Activated CD8-positive, alpha-beta memory T cell treated with anti-CD3 and anti-CD28 coated beads, Interleukin-2, amount 50 U/mL, for 1 hour (primary cell): Measurements from ENCODE around the gene SPATA2.
"Not testable (repeated sequence)": the region's sequence is repeated elsewhere in the genome, so short reads cannot be mapped to it uniquely, and the experiment has no call there.

Experiments
- DNase-seq: peaks from one replicate; pipeline ENCODE4 v3.0.0-alpha.2; 2020; ENCODE audit errors: extremely low read depth

Gene SPATA2

GRCh38 chr20:49901588-49901987, 13.7 kb downstream of the SPATA2 start:
- no peak for DNase-seq

DNA sequence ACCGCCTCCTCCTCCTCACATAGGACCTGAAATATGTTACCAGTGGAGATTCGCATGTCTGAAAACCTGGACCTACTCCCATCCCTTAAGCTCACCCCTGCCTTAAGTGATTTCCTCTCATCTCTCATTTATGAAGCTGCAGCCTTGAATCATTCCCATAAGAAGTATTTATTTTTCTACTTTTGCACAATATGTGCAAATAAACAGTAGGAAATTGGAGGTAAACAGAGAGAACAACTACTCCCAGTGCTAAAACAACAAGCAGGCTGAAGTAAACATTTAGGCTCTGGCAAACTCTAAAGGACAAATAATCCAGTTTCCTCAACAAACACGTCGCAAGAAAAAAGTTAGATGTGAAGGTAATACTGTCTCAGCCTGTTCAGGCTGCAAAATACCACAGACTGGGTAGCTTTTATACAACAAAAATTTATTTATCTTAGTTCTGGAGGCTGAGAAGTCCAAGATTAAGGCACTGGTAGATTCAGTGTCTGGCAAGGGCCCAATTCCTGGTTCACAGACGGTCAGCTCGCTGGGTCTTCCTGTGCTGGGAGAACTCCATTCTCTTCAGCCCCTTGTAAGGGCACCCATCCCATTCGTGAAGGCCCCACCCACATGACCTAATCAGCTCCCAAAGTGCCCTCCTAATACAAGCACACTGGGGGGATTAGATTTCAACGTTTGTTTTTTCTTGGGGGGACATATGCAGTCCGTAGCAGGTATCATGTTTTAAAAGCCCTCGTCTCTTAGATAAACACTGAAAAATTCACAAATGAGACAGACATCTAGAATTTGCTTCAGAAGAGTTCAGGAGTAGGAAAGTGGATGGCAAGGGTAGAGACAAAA, 15.6 kb downstream of the SPATA2 start:
- no peak for DNase-seq

DNA sequence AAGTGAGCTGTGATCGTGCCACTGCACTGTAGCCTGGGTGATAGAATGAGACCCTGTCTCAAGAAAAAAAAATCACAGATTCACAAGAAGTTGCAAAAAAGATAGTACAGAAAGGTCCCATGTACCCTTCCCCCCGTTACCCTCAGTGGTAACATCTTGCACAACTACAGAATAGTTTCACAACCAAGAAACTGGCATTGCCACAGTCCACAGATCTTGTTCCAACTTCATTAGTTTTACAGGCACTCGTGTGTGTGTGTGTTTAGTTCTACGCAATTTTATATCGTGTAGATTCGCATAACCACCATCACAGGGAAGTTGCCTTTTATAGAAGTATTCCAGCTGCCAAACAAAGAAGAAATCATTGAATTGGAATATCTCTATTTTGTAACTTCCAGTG, 19.1 kb downstream of the SPATA2 start:
- no peak for DNase-seq

DNA sequence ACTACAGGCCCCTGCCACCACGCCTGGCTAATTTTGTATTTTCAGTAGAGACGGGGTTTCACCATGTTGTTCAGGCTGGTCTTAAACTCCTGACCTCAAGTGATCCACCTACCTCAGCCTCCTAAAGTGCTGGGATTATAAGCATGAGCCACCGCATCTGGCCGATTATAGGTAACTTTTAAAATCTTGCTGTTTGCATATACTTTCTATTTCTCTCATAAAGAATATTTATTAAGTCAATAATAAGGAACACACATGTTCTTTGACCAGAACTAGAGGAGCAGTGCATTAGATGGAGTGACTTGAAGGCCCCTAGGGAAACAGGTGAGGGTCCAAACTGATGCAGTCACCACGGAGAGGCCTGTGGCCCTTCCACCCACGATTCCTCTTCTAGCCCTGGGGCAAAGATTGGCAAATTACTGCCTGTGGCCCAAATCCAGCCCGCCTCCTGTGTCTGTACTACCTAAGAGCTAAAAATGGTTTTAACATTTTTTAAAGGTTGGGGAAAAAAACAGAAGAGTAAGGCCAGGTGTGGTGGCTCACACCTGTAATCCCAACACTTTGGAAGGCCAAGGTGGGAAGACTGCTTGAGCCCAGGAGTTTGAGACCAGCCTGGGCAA, 19.7 kb downstream of the SPATA2 start:
- not testable (repeated sequence) for DNase-seq

- no peak for DNase-seq
These were observed 21.3 kb downstream of the SPATA2 start for GRCh38 chr20:49894073-49894470.

DNA sequence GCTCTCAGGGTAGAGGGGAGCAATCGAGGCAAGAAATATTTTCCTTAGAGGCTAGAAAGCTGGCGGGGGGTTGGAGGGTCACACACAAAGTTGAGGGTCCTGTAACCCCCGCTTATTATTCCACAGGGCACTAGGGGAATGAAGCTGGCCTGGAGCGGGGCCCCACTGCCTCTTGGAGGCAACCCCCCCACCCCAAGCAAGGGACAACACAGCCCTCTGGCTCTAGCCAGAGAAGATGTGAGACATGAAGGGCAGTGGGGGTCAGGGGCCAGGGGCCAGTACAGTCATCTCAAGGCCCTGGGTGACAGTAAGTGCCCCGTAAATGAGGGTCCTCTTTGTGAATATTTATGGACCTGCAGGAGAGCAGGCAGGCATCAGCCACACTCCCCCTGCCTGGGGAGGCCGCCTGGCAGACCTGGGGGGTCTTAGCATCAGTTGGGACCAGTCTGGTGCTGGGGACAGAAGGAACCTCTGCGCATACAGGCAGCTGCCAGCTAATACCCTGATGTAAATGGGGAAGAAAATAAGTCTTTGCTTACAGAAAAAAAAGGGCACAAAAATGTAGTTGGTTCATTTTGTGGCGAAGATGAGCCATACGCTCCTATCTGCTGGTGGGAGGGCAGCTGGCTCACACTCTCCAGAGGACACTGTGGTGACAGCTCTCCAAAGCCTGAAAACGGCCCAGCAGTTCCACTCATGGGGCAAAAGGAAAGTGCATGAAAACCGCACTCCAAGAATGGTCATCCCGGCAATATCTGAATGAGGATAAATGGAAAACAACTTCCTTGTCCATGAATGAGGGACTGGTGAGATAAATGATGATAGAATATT, 21.9 kb downstream of the SPATA2 start:
- DNase-seq, result no peak

- DNase-seq, result no peak
These were observed 22.5 kb downstream of the SPATA2 start for GRCh38 chr20:49892817-49893216.

DNA sequence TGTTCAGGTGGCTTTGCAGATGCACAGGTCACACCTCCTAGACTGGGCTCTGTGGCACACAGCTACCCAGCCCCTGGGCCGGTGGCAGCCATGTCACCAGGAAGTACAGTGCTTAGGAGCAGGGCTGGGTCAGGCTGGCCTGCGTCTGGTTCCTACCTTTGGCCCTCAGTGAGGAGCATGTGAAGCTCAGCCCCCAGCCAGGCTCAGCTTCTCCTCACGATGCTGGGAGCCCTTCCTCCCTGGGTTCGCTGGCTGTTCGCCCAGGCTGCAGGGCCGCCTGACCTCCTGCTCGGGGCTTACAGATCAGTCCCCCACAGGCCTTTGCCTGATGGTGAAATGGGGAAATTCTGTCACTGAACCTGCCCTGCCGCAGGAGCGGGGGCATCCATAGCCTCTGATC, 23.1 kb downstream of the SPATA2 start:
- no peak for DNase-seq

DNA sequence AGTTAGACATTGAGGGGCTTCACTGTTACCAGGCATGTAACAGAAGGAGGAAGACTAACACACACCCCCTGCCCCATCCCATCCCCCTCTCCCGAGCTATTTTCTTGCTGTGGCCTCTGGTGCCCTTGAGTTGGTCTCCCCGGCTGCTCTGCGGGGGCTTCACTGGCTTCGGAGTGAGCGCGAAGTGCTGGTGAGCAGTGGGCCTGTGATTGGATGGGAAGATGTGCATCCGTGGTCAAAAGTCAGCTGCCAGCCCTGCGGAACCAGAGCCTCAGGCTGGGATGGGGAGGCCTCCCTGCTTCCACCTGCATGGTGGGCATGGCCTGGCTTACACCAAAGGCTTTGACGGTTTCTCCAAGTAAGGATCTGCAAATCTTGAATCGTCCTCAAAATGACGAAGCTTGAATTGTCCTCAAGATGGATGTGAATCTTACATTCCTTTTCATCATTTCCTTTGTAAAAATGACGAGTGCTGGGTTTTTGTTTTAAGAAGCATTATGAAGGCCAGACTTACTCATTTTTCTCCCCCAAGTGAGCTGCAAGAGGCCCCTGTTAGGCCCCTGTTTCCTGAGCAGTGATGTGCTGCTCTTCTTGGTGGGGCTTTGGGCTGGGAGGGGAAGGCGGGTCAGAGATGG, 23.7 kb downstream of the SPATA2 start:
- no peak for DNase-seq

DNA sequence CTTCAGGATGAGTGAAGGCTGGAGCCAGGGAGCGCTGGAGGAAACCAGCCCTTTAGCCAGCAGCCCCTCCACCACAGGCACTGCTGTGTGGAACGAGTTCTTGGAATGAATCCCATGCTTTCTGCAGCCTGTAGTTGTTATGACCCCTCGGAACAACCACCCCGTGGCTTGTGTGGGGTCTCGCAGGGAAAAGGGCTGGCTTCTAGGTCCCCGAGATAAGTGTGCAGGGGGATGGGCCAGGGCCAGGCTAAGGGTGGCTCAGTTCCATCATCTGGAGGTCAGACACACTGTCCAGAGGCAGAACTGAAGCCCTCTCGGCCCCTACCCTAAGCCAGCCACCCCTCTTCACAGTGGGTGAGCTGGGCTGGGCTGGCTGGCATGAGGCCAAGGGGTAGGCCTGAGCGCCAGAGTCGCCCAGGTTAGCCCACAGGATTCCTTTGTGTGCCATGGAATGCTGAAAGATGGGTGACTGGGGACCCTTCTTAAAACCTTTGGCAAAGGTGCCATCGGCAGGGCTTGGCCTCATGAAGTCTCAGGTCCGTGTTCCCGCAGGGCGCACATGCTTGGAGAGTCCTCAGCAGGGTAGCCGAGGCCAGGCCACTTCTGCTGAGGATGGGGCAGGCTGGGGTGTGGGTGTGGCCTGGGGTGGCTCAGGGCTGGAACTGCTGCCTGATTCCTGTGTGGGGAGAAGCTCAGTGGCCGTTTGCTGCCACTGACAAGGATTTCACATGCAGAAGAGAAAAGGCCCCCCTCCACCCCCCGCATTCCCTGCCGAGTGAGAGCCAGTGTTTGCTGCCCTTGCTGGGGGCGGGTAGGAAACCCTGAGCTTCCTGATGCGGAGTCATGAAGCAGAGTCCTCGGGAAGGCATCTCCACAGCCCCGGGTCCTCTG, 24.6 kb downstream of the SPATA2 start:
- DNase-seq, result no peak

DNA sequence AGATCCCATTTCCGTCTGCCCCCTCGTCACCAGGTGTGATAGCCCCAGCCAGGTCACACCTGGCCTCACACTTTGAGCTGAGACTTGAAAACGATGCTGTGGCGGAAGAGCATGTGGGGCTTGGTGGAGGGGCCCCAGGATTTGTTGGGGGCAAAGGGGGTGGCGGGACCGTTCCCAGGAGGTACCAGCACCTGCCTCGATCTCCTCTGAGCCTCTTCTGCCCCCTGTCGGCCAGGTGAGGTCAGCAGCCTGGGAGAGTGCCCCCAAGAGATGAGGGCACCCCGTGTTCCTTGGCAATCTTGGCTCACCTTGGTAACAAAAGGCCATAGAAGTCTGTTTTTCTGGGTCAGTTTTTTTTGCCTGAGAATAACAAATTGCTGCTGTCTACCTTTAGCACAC, 25.4 kb downstream of the SPATA2 start:
- no peak for DNase-seq

DNA sequence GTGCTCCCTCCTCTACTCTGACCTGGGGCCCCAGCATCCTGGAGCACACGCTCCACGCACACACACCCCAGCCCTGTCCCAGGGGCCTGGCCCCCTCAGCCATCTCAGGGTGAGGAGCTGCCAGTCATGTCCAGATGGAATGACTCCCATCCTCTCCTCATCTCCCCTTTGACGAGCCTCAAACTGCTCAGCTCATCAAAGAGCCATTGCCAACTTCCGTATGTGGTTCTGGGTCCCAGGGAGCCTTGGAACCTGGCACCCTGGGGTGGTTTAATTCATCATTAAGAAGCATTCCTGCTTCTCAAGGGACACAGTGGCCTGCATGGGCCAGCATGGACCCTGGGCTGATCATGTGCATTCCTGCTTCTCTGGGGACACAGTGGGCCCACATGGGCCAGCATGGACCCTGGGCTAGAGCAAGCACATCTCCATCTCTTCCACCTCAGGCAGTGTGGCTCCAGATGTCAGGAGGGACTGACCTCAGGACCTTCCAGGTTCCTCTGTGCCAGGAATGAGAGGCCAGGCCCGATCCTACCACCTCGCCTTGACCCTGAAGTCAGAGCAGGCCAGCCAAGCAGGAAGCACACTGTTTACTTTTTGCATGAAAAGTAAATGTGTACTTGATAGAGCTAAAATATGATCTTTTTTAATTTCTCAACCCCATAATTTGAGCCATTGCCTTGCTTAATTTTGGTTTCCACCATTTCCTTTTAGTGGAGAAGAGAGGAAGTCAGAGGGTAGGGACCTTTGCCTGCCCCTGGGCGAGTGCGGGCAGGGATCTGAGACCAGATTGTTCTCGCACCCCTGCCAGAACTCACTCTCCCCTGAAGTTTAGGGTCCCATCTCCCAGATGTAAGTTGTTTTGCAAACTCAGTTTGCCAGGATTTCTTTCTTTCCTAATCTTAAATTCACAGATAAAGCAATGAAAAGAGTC, 26.1 kb downstream of the SPATA2 start:
- DNase-seq, result no peak

DNA sequence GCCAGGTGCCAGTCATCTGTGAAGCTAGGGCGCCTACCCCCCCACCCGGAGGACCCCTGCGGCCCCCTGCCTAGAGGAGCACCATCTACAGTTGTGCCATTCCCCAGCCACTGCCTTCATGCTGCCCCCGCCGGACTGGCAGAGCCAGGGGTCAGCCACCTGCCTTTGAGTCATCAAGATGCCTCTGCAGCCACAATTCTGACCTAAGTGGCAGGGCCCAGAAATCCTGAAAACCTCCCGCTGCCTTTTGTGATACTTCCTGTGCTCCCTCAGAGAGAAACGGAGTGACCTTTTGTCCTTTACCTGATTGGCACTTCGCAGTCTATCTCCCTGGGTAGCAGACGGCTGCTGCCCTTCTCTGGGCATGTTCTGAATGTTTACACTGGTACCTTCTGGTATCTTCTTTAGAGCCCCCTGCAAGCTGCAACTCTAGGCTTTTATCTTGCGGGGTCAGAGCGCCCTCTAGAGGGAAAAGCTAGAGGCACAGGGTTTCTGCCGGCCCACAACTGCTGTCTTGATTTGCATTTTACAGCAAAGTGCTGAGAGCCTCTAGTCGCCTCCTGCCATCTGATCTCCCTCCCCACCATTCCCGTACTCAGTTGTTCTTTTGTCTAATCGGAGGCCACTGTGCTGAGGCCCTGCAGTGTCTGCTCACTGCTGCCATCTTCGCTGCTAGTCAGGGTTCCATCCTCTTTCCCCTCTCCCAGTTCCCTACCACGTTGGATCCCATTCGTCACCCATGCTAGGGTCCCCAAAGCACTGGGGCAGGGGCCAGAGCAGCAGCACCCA, 26.9 kb downstream of the SPATA2 start:
- peak; percentile 8 for DNase-seq

DNA sequence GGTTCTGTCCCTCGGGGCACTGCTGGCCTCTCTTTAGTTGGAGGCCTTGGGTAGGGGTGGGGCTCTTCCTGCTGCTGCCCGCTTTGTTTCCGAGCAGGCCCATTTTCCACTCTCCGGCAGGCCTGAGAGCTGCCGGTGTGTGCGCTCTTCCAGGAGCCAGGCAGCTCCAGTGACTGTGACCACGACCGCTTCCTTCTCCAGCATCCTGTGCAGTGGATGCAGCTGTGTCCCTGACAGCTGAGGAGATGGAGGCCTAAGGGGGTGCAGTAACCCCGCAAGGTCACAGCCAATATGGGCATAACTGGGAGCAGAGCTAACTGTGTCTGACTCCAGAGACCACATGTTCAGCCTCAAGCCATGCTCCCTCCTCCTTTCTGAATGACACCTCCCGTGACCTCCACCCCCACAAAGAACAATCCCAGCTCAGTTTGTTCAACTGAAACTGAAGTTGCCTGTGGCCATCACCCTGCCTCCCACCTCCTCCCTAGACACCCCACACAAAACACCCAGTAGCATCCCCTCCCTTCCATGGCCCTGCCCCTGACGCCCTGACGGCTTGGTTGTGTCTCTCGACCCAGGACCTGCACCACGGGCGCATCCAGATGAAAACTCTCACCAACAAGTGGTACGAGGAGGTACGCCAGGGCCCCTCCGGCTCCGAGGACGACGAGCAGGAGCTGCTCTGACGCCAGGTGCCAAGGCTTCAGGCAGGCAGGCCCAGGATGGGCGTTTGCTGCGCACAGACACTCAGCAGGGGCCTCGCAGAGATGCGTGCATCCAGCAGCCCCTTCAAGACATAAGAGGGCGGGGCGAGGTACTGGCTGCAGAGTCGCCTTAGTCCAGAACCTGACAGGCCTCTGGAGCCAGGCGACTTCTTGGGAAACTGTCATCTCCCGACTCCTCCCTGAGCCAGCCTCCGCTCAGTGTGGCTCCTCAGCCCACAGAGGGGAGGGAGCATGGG, 27.8 kb downstream of the SPATA2 start:
- no peak for DNase-seq

DNA sequence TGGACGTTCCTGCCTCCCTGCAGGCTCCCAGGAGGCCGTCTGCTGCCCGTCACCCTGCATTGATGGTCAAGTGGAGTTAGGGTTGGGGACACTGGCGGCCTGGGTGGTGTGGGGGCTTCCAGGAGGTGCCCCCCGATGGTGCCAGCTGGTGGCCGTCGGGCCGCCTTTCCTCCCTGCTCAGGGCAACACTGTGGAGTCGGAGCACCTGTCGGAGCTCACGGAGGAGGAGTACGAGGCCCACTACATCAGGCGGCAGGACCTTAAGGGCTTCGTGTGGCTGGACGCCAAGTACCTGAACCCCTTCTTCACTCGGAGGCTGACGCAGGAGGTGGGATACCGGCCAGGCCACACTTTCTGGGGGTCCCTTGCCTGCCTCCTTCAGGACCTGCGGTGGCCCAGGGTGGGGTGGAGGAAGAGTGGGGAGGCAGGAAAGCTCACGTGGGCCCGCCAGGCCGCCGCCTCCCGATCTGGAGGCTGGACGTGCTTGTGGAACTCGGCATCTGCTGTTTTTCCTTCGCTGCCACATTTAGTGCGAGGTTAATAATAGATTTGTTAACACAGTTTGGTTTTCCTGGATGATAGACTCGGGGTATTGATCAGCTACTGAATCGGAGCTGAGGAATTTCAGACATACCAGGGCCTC, 28.6 kb downstream of the SPATA2 start:
- no peak for DNase-seq

- DNase-seq, result no peak
These were observed 29.6 kb downstream of the SPATA2 start for GRCh38 chr20:49885558-49886332.
